Bronchial epithelial cell (primary cell): ENCODE measurements around the gene RNU1-4. TPM values are rescaled to one million over a fixed set of nuclear protein-coding genes. Genes with fewer than 3 reads are reported as not detected.
"Not testable (repeated sequence)": the region's sequence is repeated elsewhere in the genome, so short reads cannot be mapped to it uniquely, and the experiment has no call there.

Experiments used
- DNase-seq: peaks from one replicate; pipeline ENCODE4 v3.0.0-alpha.2; 2010; ENCODE audit warnings: low read depth
- FAIRE-seq: peaks from 2 replicates; lab custom pipeline; 2011; peaks lifted over from hg19 to GRCh38; lab: Jason Lieb, UNC
- H3K27me3 ChIP-seq: 2 replicates; pipeline ENCODE4 v1.5.1; 2011; ENCODE audit warnings: low read length; ENCODE audit not compliant: control insufficient read depth, insufficient read depth
- H3K36me3 ChIP-seq: 2 replicates; pipeline ENCODE4 v1.5.1; 2011; ENCODE audit warnings: low read length; ENCODE audit not compliant: control insufficient read depth, insufficient read depth
- H3K4me3 ChIP-seq: 2 replicates; pipeline ENCODE4 v1.5.1; 2011; ENCODE audit warnings: mild to moderate bottlenecking, low read depth, low read length, control low read depth
- total RNA-seq: library from RNA; depleted of rRNA; stranded (reverse); fragments of >200 nt; gene quantifications from 2 replicates; pipeline ENCODE4 v1.2.1, GENCODE V29; 2014

Gene RNU1-4
- total RNA-seq, 1 donor from 2014 or later = 5,262 TPM

GRCh38 chr1:16779525-16779924, 39.2 kb downstream of the RNU1-4 start:
- not testable (repeated sequence) for FAIRE-seq, H3K4me3 ChIP-seq, DNase-seq, H3K27me3 ChIP-seq, H3K36me3 ChIP-seq

DNA sequence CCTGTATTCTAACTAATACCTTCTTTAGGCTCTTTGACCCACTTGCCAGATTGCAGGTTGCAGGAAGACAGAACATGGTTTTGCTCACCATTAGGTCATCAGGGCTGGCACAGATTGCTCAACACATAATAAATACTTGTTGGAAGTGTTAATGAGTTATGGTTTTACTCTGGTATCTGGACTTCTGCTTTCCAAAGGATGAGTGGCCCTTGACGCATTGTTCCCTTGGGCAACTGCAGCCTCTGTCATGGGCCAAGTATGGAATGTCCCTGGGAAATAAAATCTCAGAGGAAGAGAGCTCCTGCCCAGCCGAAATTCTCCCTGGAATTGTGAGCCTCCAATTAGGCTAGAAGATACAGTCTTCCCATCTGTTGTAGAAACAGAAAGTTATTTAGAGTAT, 40.7 kb downstream of the RNU1-4 start:
- H3K36me3 ChIP-seq, DNase-seq, H3K4me3 ChIP-seq, H3K27me3 ChIP-seq: not testable (repeated sequence)
- peak; percentile 97 for FAIRE-seq

DNA sequence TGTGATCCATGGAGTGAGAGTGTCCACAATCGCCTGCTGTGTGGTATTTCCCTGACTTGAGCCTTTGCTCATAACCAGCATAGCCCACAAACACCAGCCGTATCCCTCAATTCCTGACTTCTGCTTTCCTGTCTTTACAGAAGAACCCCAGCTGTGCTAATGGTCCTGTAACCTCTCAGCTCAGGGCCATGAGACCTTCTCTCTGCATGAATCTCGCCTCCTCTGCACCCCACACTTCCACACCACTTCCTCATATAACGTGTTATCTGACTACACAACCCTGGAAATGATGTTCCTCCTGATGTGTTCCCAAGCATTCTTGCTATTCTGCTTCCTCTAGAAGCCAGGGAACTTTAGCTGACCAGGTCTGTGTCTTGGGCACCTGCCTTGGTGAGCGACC, 41.3 kb downstream of the RNU1-4 start:
- H3K27me3 ChIP-seq, H3K4me3 ChIP-seq, H3K36me3 ChIP-seq, FAIRE-seq, DNase-seq: not testable (repeated sequence)

- not testable (repeated sequence) for H3K27me3 ChIP-seq, H3K36me3 ChIP-seq, FAIRE-seq, DNase-seq, H3K4me3 ChIP-seq
Measured at GRCh38 chr1:16784955-16785354, 44.6 kb downstream of the RNU1-4 start.

DNA sequence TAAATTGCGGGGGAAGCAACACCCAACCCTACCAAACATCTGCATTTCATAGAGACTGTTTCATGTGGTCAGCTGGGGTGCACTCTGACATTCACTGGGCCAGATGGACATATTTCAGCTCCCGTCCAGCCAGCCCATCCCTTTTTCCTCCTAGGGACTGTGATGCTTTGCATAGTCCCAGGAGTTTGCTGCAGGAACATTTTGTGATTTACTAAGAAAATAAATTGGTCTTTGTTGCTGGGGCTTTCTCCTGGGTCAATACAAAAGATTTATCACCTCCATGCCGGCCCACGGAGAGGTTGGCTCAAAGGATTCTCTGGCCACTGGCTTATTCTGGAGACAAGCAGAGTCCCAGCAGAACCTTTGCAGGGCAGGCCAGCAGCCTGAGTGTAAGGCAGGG, 46.0 kb downstream of the RNU1-4 start:
- not testable (repeated sequence) for FAIRE-seq, H3K27me3 ChIP-seq, H3K36me3 ChIP-seq, DNase-seq, H3K4me3 ChIP-seq

DNA sequence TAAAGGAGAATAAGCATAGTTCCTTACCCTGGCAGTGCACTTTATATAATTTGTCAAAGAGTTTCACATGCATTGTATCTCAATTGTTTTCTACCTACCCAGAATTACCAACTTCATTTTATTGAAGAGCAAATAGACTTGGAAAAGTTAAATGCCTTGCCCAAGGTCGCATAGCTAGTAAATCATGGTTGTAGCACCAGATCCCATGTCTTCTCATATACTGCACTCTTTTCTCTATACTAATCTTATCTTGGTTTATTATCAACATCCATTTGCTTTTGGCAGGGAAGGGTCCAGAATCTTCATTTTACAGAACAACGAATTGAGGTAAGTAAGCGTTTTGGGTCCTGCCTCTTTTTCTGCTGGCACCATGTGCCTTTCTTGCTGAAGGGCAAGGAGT, 46.9 kb downstream of the RNU1-4 start:
- H3K27me3 ChIP-seq, H3K4me3 ChIP-seq, H3K36me3 ChIP-seq, FAIRE-seq, DNase-seq: not testable (repeated sequence)

- peak; percentile 66 for FAIRE-seq
- H3K4me3 ChIP-seq, H3K36me3 ChIP-seq, H3K27me3 ChIP-seq, DNase-seq: not testable (repeated sequence)
Measured at GRCh38 chr1:16787711-16788110, 47.4 kb downstream of the RNU1-4 start.

Other genes starting within 250 kb of the RNU1-4 start
- gene RNU1-1, start 226.2 kb upstream of the RNU1-4 start, total RNA-seq = 2,323 and 5,262 TPM in 2 replicates
- 30.1 and 38.7 TPM in 2 replicates for gene NBPF1, start 127.0 kb upstream of the RNU1-4 start, total RNA-seq
- gene RNU1-3, start 73.6 kb upstream of the RNU1-4 start, total RNA-seq = 2,323 and 5,262 TPM in 2 replicates
- gene RNU1-2, start 155.5 kb downstream of the RNU1-4 start, total RNA-seq = 2,323 and 5,262 TPM in 2 replicates
- 16.4 and 20.3 TPM in 2 replicates for gene CROCC, start 181.4 kb downstream of the RNU1-4 start, total RNA-seq
- 7.9 and 23.3 TPM in 2 replicates for gene MFAP2, start 240.1 kb downstream of the RNU1-4 start, total RNA-seq